Muscle of leg (tissue), 11 donors: ENCODE results near the gene KLHL35. TPM values are rescaled to one million over a fixed set of nuclear protein-coding genes. Genes with fewer than 3 reads are reported as not detected.
A peak's percentile ranks its signal among the peaks of the same experiment; 100 is the strongest.

Experiments
- DNase-seq: peaks from one replicate; pipeline ENCODE4 v3.0.0; 2013
- H3K27ac ChIP-seq: one replicate; pipeline ENCODE4 v1.5.1; 2013; ENCODE audit warnings: mild to moderate bottlenecking, low read length, control low read depth
- H3K27me3 ChIP-seq: one replicate; pipeline ENCODE4 v1.6.1; 2013; ENCODE audit warnings: low read length; ENCODE audit not compliant: control insufficient read depth, insufficient read depth
- H3K36me3 ChIP-seq: one replicate; pipeline ENCODE4 v1.6.1; 2013; ENCODE audit warnings: low read length; ENCODE audit not compliant: control insufficient read depth, insufficient read depth
- H3K4me1 ChIP-seq: one replicate; pipeline ENCODE4 v1.6.1; 2013; ENCODE audit warnings: low read length; ENCODE audit not compliant: control insufficient read depth, insufficient read depth
- H3K4me3 ChIP-seq: one replicate; pipeline ENCODE4 v1.5.1; 2013; ENCODE audit warnings: low read length, control low read depth
- H3K9me3 ChIP-seq: replicated peaks from 2 replicates; pipeline ENCODE4 v1.6.1; 2013; ENCODE audit warnings: low read depth, low read length; ENCODE audit not compliant: control insufficient read depth
- WGBS: methylation state at CpG from one replicate; pipeline ENCODE4 v1.1.5; 2013; ENCODE audit warnings: missing lambda C conversion rate; ENCODE audit not compliant: insufficient coverage; 5-methylcytosine and 5-hydroxymethylcytosine counted together
- polyA plus RNA-seq, 8 donors: library from polyadenylated mRNA; unstranded; fragments of 120-200 nt; gene quantifications; one replicate each; pipeline versions ENCODE4 v1.2.1 to v1.2.3, GENCODE V29; 2013; ENCODE audit warnings: inconsistent platforms in 1 of 8, low replicate concordance in 1 of 8; ENCODE audit not compliant: insufficient read length in 8 of 8, insufficient read depth in 1 of 8
- total RNA-seq: library from RNA; stranded (reverse); fragments of 120-200 nt; gene quantifications from one replicate; pipeline ENCODE4 v1.2.4, GENCODE V29; 2013

KLHL35 gene
- total and polyA plus RNA-seq, 9 donors: 2.3 to 6.5 (median 4.2) TPM

DNA sequence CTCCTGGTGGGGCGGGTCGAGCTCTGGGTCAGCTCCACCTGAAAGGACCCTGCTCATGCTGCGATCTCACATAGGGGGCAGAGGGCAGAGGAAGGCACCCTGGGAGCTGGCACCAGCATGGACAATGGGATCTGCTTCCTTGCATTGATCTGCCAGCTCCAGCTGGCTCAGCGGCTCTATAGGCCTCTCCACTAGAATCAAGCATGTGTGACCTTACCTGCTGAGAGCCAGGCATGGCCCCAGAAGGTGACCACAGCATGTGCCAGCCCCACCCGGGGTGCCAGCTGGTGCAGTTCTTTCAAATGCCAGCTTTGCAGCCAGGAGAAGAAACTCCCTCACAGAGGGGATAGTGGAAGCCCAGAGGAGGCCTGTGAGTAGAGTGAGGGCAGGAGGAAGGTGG is 22.0 kb upstream of the KLHL35 start:
- H3K27me3 ChIP-seq: peaks cover 10% of the 10 kb centered on the region
- no peak for DNase-seq
- H3K4me1 ChIP-seq: peaks cover 4% of the 10 kb centered on the region
- no peak overlapping the region for H3K27ac ChIP-seq
- 88% methylated on average over 5 of the region's 5 CpGs for WGBS
- peaks cover 3% of the 10 kb centered on the region for H3K36me3 ChIP-seq
- no peak overlapping the region for H3K4me3 ChIP-seq
- H3K9me3 ChIP-seq: no peaks in the 10 kb centered on the region

DNA sequence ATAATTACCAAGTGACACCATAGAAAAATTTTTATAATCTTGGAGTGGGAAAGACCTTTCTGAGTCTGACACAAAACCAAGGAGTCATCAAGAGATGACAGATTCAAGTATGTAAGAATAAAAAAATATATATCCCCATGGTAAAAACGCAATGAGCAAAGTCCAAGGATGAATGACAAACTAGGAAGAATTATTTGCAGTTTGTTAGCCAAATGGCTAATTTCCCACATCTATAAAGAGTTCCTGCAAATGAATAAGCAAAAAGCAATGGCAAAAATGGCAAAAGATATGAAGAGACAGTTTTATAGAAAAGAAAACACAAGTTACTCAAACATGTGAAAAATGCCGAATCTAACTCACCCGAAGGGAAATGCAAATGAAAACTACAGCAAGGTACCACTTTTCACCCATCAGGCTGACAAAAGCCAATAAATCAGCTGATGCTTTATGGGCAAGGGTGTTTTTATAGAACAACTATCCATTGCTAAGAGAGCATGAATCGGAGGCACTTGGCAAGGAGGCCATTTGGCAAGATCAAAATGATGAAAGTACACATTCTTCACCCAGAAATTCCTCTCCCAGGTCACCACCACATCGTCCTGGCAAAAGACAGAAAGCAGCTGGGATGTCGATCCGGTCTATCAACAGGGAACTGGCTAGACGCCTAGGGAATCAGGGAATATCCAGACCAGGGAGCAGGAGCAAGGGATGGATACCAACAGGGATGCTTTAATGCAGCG is 21.1 kb upstream of the KLHL35 start:
- Histone ChIP-seq H3K36me3 (peaks cover 3% of the 10 kb centered on the region), H3K27ac (no peak overlapping the region), H3K4me1 (peaks cover 4% of the 10 kb centered on the region), H3K9me3 (no peaks in the 10 kb centered on the region), H3K27me3 (peaks cover 10% of the 10 kb centered on the region), H3K4me3 (no peak overlapping the region)
- no peak for DNase-seq
- WGBS: 39% methylated on average over 5 of the region's 9 CpGs

- Histone ChIP-seq H3K27ac (no peak overlapping the region), H3K4me1 (peaks cover 4% of the 10 kb centered on the region), H3K4me3 (no peak overlapping the region), H3K36me3 (peaks cover 3% of the 10 kb centered on the region), H3K27me3 (peaks cover 10% of the 10 kb centered on the region), H3K9me3 (no peaks in the 10 kb centered on the region)
- DNase-seq: no peak
- WGBS: 47% methylated on average over 29 of the region's 46 CpGs
These were observed 18.1 kb upstream of the KLHL35 start for GRCh38 chr11:75450826-75451821.

- DNase-seq: no peak
- Histone ChIP-seq H3K36me3 (peaks cover 3% of the 10 kb centered on the region), H3K4me1 (peaks cover 7% of the 10 kb centered on the region), H3K27ac (no peak overlapping the region), H3K4me3 (no peak overlapping the region), H3K9me3 (no peaks in the 10 kb centered on the region), H3K27me3 (peaks cover 10% of the 10 kb centered on the region)
- 83% methylated on average over 6 of the region's 7 CpGs for WGBS
These were observed 17.2 kb upstream of the KLHL35 start for GRCh38 chr11:75450236-75450635.

DNA sequence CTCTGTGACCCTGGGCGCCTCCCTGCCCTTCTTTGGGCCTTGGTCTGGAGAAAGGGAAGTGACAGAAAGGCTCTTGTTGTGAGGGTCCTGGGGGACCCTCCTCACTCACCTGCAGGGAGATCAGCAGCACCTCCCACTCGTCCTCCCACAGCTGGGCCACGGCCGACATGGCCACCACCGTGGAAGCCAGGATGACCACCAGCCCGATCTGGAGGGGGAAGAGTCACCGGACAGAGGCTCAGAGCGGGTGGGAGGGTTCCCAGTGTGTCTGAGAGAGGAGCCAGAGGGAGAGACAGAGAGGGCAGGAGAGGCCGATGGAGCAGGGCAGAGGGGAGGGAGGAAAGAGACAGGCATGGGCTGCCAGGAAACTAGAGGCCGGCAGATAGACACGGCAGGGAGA is 16.8 kb upstream of the KLHL35 start:
- H3K9me3 ChIP-seq: no peaks in the 10 kb centered on the region
- WGBS: 74% methylated on average over 9 of the region's 11 CpGs

GRCh38 chr11:75449271-75449670 is 16.3 kb upstream of the KLHL35 start:
- Histone ChIP-seq H3K27ac (no peak overlapping the region), H3K9me3 (no peaks in the 10 kb centered on the region), H3K4me3 (no peak overlapping the region), H3K27me3 (peaks cover 10% of the 10 kb centered on the region), H3K36me3 (peaks cover 3% of the 10 kb centered on the region), H3K4me1 (peaks cover 5% of the 10 kb centered on the region)
- WGBS: 91% methylated on average over 7 of the region's 10 CpGs
- DNase-seq: no peak

More for the DNA sequence above, 16.8 kb upstream of the KLHL35 start:
- Histone ChIP-seq H3K4me3 (no peak overlapping the region), H3K36me3 (peaks cover 3% of the 10 kb centered on the region), H3K27ac (no peak overlapping the region), H3K4me1 (peaks cover 7% of the 10 kb centered on the region), H3K27me3 (peaks cover 10% of the 10 kb centered on the region)
- DNase-seq: no peak

DNA sequence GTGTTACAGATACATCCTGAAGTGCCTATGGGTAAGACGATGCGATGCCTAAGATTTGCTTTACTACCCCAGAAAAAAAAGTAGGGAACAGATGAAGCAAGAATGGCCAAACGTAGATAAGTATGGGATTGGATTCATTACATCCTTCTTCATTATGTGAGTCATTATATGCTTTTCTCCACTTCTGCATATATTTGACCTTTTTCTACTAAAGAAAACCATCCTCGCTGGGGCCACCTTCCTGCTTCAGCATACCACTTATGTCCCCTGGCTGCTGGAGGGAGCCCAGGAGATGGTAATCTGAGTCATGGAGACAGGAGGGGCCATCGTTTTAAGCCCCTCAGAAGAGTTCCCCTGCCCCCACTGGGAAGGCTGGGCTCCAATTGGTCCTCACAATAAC is 14.4 kb upstream of the KLHL35 start:
- 20% methylated on average over 1 of the region's 5 CpGs for WGBS
- H3K4me1 ChIP-seq: peaks cover 3% of the 10 kb centered on the region
- no peak overlapping the region for H3K4me3 ChIP-seq

GRCh38 chr11:75445315-75445953 is 12.4 kb upstream of the KLHL35 start:
- peaks cover 3% of the 10 kb centered on the region for H3K4me1 ChIP-seq
- no peak overlapping the region for H3K27ac ChIP-seq
- no peaks in the 10 kb centered on the region for H3K9me3 ChIP-seq
- H3K36me3 ChIP-seq: no peaks in the 10 kb centered on the region
- peak; percentile 65 for DNase-seq
- H3K27me3 ChIP-seq: peaks cover 2% of the 10 kb centered on the region
- 0% methylated on average over 2 of the region's 6 CpGs for WGBS
- H3K4me3 ChIP-seq: no peak overlapping the region

More for the DNA sequence above, 14.4 kb upstream of the KLHL35 start:
- Histone ChIP-seq H3K27me3 (peaks cover 7% of the 10 kb centered on the region), H3K9me3 (no peaks in the 10 kb centered on the region), H3K36me3 (peaks cover 3% of the 10 kb centered on the region), H3K27ac (no peak overlapping the region)
- no peak for DNase-seq

- H3K27ac ChIP-seq: no peak overlapping the region
- H3K9me3 ChIP-seq: no peaks in the 10 kb centered on the region
- DNase-seq: no peak
- peaks cover 5% of the 10 kb centered on the region for H3K4me1 ChIP-seq
- H3K27me3 ChIP-seq: peaks cover 2% of the 10 kb centered on the region
- no peak overlapping the region for H3K4me3 ChIP-seq
- H3K36me3 ChIP-seq: no peaks in the 10 kb centered on the region
- 76% methylated on average over 10 of the region's 12 CpGs for WGBS
These were observed 10.0 kb upstream of the KLHL35 start for GRCh38 chr11:75443043-75443442.
